ENCODE measurements around the gene EPS15. TPM values are rescaled to one million over a fixed set of nuclear protein-coding genes. Genes with fewer than 3 reads are reported as not detected.
A peak's percentile ranks its signal among the peaks of the same experiment; 100 is the strongest.

EPS15 gene
- total and polyA plus RNA-seq, 2 of the 13 experiments (the other 11 are each of a cell fraction or from before 2014, with no cell fraction given), result 14.3 to 19.3 TPM

DNA sequence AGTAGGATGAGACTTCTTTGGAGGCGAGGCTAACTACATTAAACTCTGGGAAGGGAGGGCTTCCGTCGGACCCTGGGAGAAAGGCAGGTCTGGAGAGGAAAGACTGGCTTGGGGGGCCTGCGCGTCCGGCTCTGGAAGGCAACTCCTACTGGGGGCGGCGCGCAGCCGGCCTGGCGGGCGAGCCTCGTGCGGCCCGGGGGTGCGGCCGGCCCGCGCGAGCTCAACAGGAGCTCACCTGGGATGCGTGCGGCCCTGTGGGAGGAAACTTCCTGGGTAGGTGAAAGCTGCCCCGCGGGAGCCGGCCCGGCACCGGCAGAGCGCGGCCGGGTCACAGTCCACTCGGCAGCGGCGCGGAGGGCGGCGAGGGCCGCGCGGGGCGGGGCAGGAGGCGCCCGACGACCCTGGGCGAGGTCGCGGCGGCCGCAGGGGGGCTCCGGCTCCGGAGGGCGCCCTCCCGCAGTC lies 449 bp downstream of the EPS15 start (continued):
- TF ChIP-seq, protein P1, sequence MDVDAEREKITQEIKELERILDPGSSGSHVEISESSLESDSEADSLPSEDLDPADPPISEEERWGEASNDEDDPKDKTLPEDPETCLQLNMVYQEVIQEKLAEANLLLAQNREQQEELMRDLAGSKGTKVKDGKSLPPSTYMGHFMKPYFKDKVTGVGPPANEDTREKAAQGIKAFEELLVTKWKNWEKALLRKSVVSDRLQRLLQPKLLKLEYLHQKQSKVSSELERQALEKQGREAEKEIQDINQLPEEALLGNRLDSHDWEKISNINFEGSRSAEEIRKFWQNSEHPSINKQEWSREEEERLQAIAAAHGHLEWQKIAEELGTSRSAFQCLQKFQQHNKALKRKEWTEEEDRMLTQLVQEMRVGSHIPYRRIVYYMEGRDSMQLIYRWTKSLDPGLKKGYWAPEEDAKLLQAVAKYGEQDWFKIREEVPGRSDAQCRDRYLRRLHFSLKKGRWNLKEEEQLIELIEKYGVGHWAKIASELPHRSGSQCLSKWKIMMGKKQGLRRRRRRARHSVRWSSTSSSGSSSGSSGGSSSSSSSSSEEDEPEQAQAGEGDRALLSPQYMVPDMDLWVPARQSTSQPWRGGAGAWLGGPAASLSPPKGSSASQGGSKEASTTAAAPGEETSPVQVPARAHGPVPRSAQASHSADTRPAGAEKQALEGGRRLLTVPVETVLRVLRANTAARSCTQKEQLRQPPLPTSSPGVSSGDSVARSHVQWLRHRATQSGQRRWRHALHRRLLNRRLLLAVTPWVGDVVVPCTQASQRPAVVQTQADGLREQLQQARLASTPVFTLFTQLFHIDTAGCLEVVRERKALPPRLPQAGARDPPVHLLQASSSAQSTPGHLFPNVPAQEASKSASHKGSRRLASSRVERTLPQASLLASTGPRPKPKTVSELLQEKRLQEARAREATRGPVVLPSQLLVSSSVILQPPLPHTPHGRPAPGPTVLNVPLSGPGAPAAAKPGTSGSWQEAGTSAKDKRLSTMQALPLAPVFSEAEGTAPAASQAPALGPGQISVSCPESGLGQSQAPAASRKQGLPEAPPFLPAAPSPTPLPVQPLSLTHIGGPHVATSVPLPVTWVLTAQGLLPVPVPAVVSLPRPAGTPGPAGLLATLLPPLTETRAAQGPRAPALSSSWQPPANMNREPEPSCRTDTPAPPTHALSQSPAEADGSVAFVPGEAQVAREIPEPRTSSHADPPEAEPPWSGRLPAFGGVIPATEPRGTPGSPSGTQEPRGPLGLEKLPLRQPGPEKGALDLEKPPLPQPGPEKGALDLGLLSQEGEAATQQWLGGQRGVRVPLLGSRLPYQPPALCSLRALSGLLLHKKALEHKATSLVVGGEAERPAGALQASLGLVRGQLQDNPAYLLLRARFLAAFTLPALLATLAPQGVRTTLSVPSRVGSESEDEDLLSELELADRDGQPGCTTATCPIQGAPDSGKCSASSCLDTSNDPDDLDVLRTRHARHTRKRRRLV (CRISPR knock-in tag; IDR thresholded peaks at IDR 0.05), result peak; percentile 7; the same call in 1 of the 2 replicates
- TF ChIP-seq ZNF557 (CRISPR knock-in tag; IDR thresholded peaks at IDR 0.05), result no peak
- no peak for TF ChIP-seq ZNF609 (CRISPR knock-in tag; IDR thresholded peaks at IDR 0.05; ENCODE audit: borderline replicate concordance)
- TF ChIP-seq, protein P2, sequence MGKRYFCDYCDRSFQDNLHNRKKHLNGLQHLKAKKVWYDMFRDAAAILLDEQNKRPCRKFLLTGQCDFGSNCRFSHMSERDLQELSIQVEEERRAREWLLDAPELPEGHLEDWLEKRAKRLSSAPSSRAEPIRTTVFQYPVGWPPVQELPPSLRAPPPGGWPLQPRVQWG (CRISPR knock-in tag; IDR thresholded peaks at IDR 0.05; ENCODE audit: borderline replicate concordance, low read depth), result no peak
- TF ChIP-seq ZNF616 (CRISPR knock-in tag; IDR thresholded peaks at IDR 0.05; ENCODE audit: low read depth), result peak; percentile 70; the same call in 1 of the 2 replicates
- no peak for TF ChIP-seq ZNF382 (CRISPR knock-in tag; IDR thresholded peaks at IDR 0.05; ENCODE audit: borderline replicate concordance)
- peak; percentile 82 for TF ChIP-seq RBFOX2 (IDR thresholded peaks at IDR 0.05; ENCODE audit: low read depth, low read length)
- no peak for TF ChIP-seq ZNF205 (CRISPR knock-in tag; IDR thresholded peaks at IDR 0.05)
- TF ChIP-seq RXRB (CRISPR knock-in tag; IDR thresholded peaks at IDR 0.05; ENCODE audit: borderline replicate concordance), result no peak
- peak in 1 of 2 experiments; percentile 12; a peak in 1 of 4 replicates for TF ChIP-seq REST (IDR thresholded peaks at IDR 0.05; ENCODE audit: borderline replicate concordance in 1 of 2, low read depth in 1 of 2, low read length in 2 of 2)
- no peak for TF ChIP-seq BHLHE40 (IDR thresholded peaks at IDR 0.05; ENCODE audit: low read length)
- peak; percentile 62 for TF ChIP-seq SKI (IDR thresholded peaks at IDR 0.05; ENCODE audit: partially characterized antibody)
- TF ChIP-seq RNF2 (conservative IDR thresholded peaks at IDR 0.05; ENCODE audit: low read depth), result no peak
